ENCODE results near the gene OGFOD1. TPM values are rescaled to one million over a fixed set of nuclear protein-coding genes. Genes with fewer than 3 reads are reported as not detected.

The OGFOD1 gene
- total and polyA plus RNA-seq, 2 of the 13 experiments (the other 11 are each of a cell fraction or from before 2014, with no cell fraction given) = 35.2 to 81.3 TPM

DNA sequence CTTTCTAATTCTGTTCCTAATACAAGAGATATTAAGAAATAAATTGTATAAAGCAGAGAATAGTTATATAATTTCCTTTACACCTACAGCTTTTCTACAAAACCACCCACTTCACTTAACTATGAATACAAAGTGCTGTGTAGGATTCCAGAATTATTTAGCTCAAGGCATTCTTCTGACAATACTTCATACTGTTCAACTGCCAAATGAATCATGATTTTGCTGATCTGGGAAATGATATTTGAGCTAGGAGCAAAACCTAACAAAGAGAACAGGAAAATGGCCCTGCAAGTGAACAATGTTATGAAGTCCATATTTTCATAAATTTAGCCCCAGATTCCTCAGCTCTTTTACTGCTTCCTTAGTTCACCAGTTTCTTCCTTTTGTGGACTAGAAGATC lies 55.6 kb downstream of the OGFOD1 start (continued):
- TF ChIP-seq MEIS2 (CRISPR knock-in tag; IDR thresholded peaks at IDR 0.05) (no peak), NR1H2 (CRISPR knock-in tag; IDR thresholded peaks at IDR 0.05; ENCODE audit: borderline replicate concordance, low read depth) (no peak)

DNA sequence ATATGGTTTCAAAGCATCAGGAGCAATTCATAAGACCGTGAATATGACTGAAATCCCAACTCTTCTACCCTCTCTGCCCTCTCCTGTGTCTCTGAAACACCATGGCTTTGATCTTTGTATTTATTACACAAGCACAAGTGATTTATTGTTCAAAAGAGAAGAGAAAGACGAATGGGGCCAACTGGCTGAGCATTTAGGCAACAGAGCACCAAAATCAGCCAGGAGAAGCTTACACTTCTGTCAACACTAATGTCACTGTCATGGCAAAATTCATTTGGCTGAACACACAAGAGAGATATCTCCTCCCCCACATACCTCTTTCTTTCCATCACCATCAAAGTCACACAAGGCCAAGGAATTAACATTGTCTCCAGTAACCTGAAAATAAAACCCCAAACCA lies 59.2 kb downstream of the OGFOD1 start:
- in situ Hi-C loops (cut with HindIII; ENCODE audit: extremely low pct_ligation_motif_present, low pct_unique_long_range_greater_than_20kb) = loop anchor here (10.0 kb wide), 1 partner anchor 194 kb away; no protein-coding TSS in a partner anchor
- BruUV-seq (replicated peaks) = no TSS peak
- DNase-seq (ENCODE audit: low spot score) = no peak
- Histone ChIP-seq H4K20me1 (ENCODE audit: insufficient read depth, low read length) (no peaks in the 10 kb centered on the region), H3K27me3 (ENCODE audit: control insufficient read depth in 1 of 2, insufficient read depth in 2 of 2, low read length in 2 of 2) (no peaks in the 10 kb centered on the region), H3K9ac (ENCODE audit: insufficient read depth, low read depth, low read length) (no peak overlapping the region), H3K79me2 (ENCODE audit: insufficient read depth, low read length) (no peaks in the 10 kb centered on the region), H3K4me2 (ENCODE audit: low read depth, low read length) (no peak overlapping the region), H3K36me3 (replicated peaks in 1 of 2; ENCODE audit: control insufficient read depth in 1 of 2, insufficient read depth in 2 of 2, low read length in 2 of 2) (peaks cover 7 to 41% of the 10 kb centered on the region in 2 experiments), H3K27ac (ENCODE audit: extremely low read length, insufficient read depth, low read length) (no peak overlapping the region), H3K4me3 (replicated peaks in 1 of 3; ENCODE audit: insufficient read depth in 1 of 3, low read depth in 2 of 3, low read length in 3 of 3) (no peak overlapping the region), H2AFZ (ENCODE audit: low read length) (no peak overlapping the region), H3K9me3 (ENCODE audit: low read length) (no peaks in the 10 kb centered on the region), H3K4me1 (ENCODE audit: insufficient read depth, low read length) (no peaks in the 10 kb centered on the region)
- ATAC-seq = no peak
- FAIRE-seq = no peak
- WGBS (ENCODE audit: low lambda C conversion rate) = 78% methylated on average over 2 of the region's 2 CpGs
- TF ChIP-seq, protein P1, sequence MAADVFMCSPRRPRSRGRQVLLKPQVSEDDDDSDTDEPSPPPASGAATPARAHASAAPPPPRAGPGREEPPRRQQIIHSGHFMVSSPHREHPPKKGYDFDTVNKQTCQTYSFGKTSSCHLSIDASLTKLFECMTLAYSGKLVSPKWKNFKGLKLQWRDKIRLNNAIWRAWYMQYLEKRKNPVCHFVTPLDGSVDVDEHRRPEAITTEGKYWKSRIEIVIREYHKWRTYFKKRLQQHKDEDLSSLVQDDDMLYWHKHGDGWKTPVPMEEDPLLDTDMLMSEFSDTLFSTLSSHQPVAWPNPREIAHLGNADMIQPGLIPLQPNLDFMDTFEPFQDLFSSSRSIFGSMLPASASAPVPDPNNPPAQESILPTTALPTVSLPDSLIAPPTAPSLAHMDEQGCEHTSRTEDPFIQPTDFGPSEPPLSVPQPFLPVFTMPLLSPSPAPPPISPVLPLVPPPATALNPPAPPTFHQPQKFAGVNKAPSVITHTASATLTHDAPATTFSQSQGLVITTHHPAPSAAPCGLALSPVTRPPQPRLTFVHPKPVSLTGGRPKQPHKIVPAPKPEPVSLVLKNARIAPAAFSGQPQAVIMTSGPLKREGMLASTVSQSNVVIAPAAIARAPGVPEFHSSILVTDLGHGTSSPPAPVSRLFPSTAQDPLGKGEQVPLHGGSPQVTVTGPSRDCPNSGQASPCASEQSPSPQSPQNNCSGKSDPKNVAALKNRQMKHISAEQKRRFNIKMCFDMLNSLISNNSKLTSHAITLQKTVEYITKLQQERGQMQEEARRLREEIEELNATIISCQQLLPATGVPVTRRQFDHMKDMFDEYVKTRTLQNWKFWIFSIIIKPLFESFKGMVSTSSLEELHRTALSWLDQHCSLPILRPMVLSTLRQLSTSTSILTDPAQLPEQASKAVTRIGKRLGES (CRISPR knock-in tag; IDR thresholded peaks at IDR 0.05; ENCODE audit: borderline replicate concordance) = no peak
- TF ChIP-seq WIZ (CRISPR knock-in tag; IDR thresholded peaks at IDR 0.05) = no peak
- no peak for TF ChIP-seq NPAS2 (CRISPR knock-in tag; IDR thresholded peaks at IDR 0.05; ENCODE audit: borderline replicate concordance)
- TF ChIP-seq, protein P2, sequence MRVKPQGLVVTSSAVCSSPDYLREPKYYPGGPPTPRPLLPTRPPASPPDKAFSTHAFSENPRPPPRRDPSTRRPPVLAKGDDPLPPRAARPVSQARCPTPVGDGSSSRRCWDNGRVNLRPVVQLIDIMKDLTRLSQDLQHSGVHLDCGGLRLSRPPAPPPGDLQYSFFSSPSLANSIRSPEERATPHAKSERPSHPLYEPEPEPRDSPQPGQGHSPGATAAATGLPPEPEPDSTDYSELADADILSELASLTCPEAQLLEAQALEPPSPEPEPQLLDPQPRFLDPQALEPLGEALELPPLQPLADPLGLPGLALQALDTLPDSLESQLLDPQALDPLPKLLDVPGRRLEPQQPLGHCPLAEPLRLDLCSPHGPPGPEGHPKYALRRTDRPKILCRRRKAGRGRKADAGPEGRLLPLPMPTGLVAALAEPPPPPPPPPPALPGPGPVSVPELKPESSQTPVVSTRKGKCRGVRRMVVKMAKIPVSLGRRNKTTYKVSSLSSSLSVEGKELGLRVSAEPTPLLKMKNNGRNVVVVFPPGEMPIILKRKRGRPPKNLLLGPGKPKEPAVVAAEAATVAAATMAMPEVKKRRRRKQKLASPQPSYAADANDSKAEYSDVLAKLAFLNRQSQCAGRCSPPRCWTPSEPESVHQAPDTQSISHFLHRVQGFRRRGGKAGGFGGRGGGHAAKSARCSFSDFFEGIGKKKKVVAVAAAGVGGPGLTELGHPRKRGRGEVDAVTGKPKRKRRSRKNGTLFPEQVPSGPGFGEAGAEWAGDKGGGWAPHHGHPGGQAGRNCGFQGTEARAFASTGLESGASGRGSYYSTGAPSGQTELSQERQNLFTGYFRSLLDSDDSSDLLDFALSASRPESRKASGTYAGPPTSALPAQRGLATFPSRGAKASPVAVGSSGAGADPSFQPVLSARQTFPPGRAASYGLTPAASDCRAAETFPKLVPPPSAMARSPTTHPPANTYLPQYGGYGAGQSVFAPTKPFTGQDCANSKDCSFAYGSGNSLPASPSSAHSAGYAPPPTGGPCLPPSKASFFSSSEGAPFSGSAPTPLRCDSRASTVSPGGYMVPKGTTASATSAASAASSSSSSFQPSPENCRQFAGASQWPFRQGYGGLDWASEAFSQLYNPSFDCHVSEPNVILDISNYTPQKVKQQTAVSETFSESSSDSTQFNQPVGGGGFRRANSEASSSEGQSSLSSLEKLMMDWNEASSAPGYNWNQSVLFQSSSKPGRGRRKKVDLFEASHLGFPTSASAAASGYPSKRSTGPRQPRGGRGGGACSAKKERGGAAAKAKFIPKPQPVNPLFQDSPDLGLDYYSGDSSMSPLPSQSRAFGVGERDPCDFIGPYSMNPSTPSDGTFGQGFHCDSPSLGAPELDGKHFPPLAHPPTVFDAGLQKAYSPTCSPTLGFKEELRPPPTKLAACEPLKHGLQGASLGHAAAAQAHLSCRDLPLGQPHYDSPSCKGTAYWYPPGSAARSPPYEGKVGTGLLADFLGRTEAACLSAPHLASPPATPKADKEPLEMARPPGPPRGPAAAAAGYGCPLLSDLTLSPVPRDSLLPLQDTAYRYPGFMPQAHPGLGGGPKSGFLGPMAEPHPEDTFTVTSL (CRISPR knock-in tag; IDR thresholded peaks at IDR 0.05; ENCODE audit: borderline replicate concordance) = no peak
- no peak for TF ChIP-seq FOXA3 (CRISPR knock-in tag; IDR thresholded peaks at IDR 0.05)
- no peak for TF ChIP-seq ATF7-NPFF (CRISPR knock-in tag; IDR thresholded peaks at IDR 0.05; ENCODE audit: low read depth)
- TF ChIP-seq, protein P3, sequence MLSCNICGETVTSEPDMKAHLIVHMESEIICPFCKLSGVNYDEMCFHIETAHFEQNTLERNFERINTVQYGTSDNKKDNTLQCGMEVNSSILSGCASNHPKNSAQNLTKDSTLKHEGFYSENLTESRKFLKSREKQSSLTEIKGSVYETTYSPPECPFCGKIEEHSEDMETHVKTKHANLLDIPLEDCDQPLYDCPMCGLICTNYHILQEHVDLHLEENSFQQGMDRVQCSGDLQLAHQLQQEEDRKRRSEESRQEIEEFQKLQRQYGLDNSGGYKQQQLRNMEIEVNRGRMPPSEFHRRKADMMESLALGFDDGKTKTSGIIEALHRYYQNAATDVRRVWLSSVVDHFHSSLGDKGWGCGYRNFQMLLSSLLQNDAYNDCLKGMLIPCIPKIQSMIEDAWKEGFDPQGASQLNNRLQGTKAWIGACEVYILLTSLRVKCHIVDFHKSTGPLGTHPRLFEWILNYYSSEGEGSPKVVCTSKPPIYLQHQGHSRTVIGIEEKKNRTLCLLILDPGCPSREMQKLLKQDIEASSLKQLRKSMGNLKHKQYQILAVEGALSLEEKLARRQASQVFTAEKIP (CRISPR knock-in tag; IDR thresholded peaks at IDR 0.05; ENCODE audit: borderline replicate concordance) = no peak
- no peak for TF ChIP-seq REPIN1 (CRISPR knock-in tag; IDR thresholded peaks at IDR 0.05; ENCODE audit: borderline replicate concordance, low read depth)
- ChIA-PET CTCF (ENCODE audit: low intra/inter-chr PET ratio, low total read pairs) (no interaction called here), POLR2A (no interaction called here)
- intact Hi-C loops (cut with micrococcal nuclease; ENCODE audit: unreplicated experiment) = no loop called here

All from HepG2 (cell line).